Sigmoid colon (tissue), 4 donors: ENCODE results near the gene PLEKHG2.

Experiments
- CTCF ChIP-seq, 4 experiments: fragments of 450-650 bp in 3 of 4; fragments of 200-600 bp in 1 of 4; IDR thresholded peaks; one replicate each; pipeline ENCODE4 v1.5.1; 2016 to 2019; ENCODE audit warnings: antibody characterized with exemption in 4 of 4, mild to moderate bottlenecking in 3 of 4, moderate library complexity in 2 of 4
- EP300 ChIP-seq, 4 donors: sonication (generic); formaldehyde crosslinking; IDR thresholded peaks; one replicate each; pipeline ENCODE4 v1.6.1; 2017; ENCODE audit warnings: antibody characterized with exemption in 4 of 4
- POLR2A ChIP-seq, 2 donors: fragments of 450-650 bp; IDR thresholded peaks; one replicate each; pipeline ENCODE4 v1.6.1; 2016; ENCODE audit warnings: antibody characterized with exemption in 2 of 2, mild to moderate bottlenecking in 2 of 2, moderate library complexity in 2 of 2

DNA sequence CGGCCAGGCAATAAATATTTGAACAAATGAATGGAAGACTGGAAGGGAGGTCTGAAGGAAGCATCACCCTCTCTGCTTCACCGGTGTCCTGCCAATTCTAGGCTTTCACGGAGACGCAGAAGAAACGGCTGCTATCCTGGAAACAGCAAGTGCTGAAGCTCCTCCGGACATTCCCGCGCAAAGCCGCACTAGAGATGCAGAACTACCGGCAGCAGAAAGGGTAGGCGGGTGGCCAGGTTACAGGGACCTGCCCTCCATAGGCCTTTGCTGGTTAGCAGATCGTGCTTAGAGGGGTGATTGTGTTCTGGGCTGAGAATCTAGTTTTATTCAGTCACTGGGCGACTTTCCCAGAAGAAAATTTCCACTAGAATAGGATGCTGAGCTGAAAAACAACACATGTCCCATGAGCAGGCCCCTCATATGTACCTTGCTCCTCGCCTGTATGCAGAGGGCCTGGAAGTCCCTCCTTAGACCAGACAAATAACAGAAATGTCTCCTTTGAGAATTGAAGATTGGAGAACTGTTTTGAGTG is 32.5 kb upstream of the PLEKHG2 start:
- TF ChIP-seq POLR2A (IDR thresholded peaks at IDR 0.05) (no peak), CTCF (IDR thresholded peaks at IDR 0.05) (no peak), EP300 (IDR thresholded peaks at IDR 0.05) (no peak)
